OCI-LY1 (cell line): ENCODE data around the gene SNRNP40.

ENCODE experiments used
- H2AFZ ChIP-seq: fragments of 200-600 bp; sonication (generic), shearing (Covaris generic); 2 replicates; pipeline ENCODE4 v1.6.0; 2014; ENCODE audit warnings: antibody characterized with exemption, mild to moderate bottlenecking, low read length
- H3F3A ChIP-seq: fragments of 200-600 bp; sonication (generic), shearing (Covaris generic); 2 replicates; pipeline ENCODE4 v1.6.0; 2014; ENCODE audit warnings: mild to moderate bottlenecking, antibody characterized with exemption, low read length, moderate library complexity; ENCODE audit not compliant: insufficient read depth
- H3K27ac ChIP-seq: fragments of 200-600 bp; sonication (generic); 2 replicates; pipeline ENCODE4 v1.5.1; 2014; ENCODE audit warnings: low read length, mixed run types, mild to moderate bottlenecking, low read depth; ENCODE audit not compliant: poor library complexity, severe bottlenecking
- H3K27me3 ChIP-seq: fragments of 200-600 bp; sonication (generic); 2 replicates; pipeline ENCODE4 v1.6.0; 2014; ENCODE audit warnings: antibody characterized with exemption, mild to moderate bottlenecking, low read length, moderate library complexity; ENCODE audit not compliant: insufficient read depth
- H3K36me3 ChIP-seq: fragments of 200-600 bp; sonication (generic); 2 replicates; pipeline ENCODE4 v1.6.1; 2014; ENCODE audit warnings: mild to moderate bottlenecking, antibody characterized with exemption, low read length, moderate library complexity, mixed read lengths; ENCODE audit not compliant: insufficient read depth
- H3K4me1 ChIP-seq: fragments of 200-600 bp; sonication (generic); 2 replicates; pipeline ENCODE4 v1.5.1; 2014; ENCODE audit warnings: mild to moderate bottlenecking, low read length, moderate library complexity; ENCODE audit not compliant: insufficient read depth, severe bottlenecking
- H3K4me2 ChIP-seq: fragments of 200-600 bp; sonication (generic), shearing (Covaris generic); 2 replicates; pipeline ENCODE4 v1.6.1; 2014; ENCODE audit warnings: low read length
- H3K4me3 ChIP-seq: fragments of 200-600 bp; sonication (generic); 2 replicates; pipeline ENCODE4 v1.5.1; 2014; ENCODE audit warnings: low read length, low read depth, mild to moderate bottlenecking, mixed read lengths; ENCODE audit not compliant: poor library complexity, severe bottlenecking
- H3K79me2 ChIP-seq: fragments of 200-600 bp; shearing (Covaris generic); 2 replicates; pipeline ENCODE4 v1.6.1; 2016; ENCODE audit warnings: mixed run types, low read length, mixed read lengths; ENCODE audit not compliant: insufficient read depth
- H3K9ac ChIP-seq: fragments of 200-600 bp; sonication (generic), shearing (Covaris generic); 2 replicates; pipeline ENCODE4 v1.6.1; 2014; ENCODE audit warnings: mild to moderate bottlenecking, low read length, mixed read lengths
- H3K9me2 ChIP-seq: fragments of 200-600 bp; sonication (generic), shearing (Covaris generic); 2 replicates; pipeline ENCODE4 v1.6.1; 2014; ENCODE audit warnings: low read depth, mild to moderate bottlenecking, low read length, mixed read lengths
- H3K9me3 ChIP-seq: fragments of 200-600 bp; shearing (Covaris generic); 2 replicates; pipeline ENCODE4 v1.6.1; 2014; ENCODE audit warnings: low read length, mixed read lengths
- H4K20me1 ChIP-seq: fragments of 200-600 bp; sonication (generic), shearing (Covaris generic); 2 replicates; pipeline ENCODE4 v1.6.0; 2016; ENCODE audit warnings: mild to moderate bottlenecking, low read length; ENCODE audit not compliant: insufficient read depth
- EZH2 ChIP-seq: fragments of 200-600 bp; sonication (generic), shearing (Covaris generic); IDR thresholded peaks from 2 replicates; pipeline ENCODE4 v1.8.0; 2017; ENCODE audit warnings: borderline replicate concordance, mixed run types, mild to moderate bottlenecking, antibody characterized with exemption, low read length, moderate library complexity, mixed read lengths
- TF ChIP-seq, protein P1 (sequence below): fragments of 200-600 bp; sonication (generic), shearing (Covaris generic); IDR thresholded peaks from 2 replicates; pipeline ENCODE4 v1.5.1; 2017; ENCODE audit warnings: mild to moderate bottlenecking, antibody characterized with exemption, low read length, moderate library complexity, mixed read lengths

The SNRNP40 gene

GRCh38 chr1:31336687-31337467, 40.3 kb upstream of the SNRNP40 start:
- Histone ChIP-seq H3K4me2 (no peak overlapping the region), H3K36me3 (0 out of 2 replicates have a peak, but pooled peaks cover 3% of the 10 kb centered on the region), H3K9me2 (no peaks in the 10 kb centered on the region), H3K79me2 (0 out of 2 replicates have a peak, but pooled peaks cover 2% of the 10 kb centered on the region), H3K9me3 (no peaks in the 10 kb centered on the region), H4K20me1 (no peaks in the 10 kb centered on the region), H3K4me3 (no peak overlapping the region), H2AFZ (no peak overlapping the region), H3F3A (no peaks in the 10 kb centered on the region), H3K9ac (no peak overlapping the region), H3K27ac (no peak overlapping the region), H3K4me1 (no peaks in the 10 kb centered on the region), H3K27me3 (no peaks in the 10 kb centered on the region)
- TF ChIP-seq EZH2: no peak
- TF ChIP-seq, protein P1, sequence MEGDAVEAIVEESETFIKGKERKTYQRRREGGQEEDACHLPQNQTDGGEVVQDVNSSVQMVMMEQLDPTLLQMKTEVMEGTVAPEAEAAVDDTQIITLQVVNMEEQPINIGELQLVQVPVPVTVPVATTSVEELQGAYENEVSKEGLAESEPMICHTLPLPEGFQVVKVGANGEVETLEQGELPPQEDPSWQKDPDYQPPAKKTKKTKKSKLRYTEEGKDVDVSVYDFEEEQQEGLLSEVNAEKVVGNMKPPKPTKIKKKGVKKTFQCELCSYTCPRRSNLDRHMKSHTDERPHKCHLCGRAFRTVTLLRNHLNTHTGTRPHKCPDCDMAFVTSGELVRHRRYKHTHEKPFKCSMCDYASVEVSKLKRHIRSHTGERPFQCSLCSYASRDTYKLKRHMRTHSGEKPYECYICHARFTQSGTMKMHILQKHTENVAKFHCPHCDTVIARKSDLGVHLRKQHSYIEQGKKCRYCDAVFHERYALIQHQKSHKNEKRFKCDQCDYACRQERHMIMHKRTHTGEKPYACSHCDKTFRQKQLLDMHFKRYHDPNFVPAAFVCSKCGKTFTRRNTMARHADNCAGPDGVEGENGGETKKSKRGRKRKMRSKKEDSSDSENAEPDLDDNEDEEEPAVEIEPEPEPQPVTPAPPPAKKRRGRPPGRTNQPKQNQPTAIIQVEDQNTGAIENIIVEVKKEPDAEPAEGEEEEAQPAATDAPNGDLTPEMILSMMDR: no peak

DNA sequence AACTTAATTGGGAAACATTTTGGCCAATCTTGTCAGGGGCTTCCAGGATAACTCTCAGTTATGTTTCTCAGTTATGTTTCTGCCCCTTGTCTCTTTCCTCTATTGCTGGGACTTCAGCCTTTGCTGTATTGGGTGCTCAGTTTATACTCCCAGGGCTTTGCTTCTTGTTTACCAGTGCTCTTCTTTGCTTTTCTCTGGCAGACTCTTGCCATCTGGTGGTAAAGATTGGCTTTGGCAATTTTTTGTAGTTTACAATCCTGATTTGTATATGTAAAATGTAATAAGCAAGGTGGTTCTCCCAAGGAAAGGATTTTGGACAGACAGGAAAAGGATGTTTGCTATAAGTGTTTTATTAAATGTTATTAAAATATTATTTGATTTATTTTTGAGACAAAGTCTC, 38.4 kb upstream of the SNRNP40 start:
- 0 out of 2 replicates have a peak, but pooled peaks cover 3% of the 10 kb centered on the region for H3K36me3 ChIP-seq

GRCh38 chr1:31327381-31327780, 30.8 kb upstream of the SNRNP40 start:
- Histone ChIP-seq H3K4me3 (no peak overlapping the region), H3K27me3 (no peaks in the 10 kb centered on the region), H3K4me2 (no peak overlapping the region), H3K36me3 (peaks cover 8% of the 10 kb centered on the region; the same call in 1 of the 2 replicates), H3K9ac (no peak overlapping the region), H4K20me1 (no peaks in the 10 kb centered on the region), H3K9me2 (no peaks in the 10 kb centered on the region), H3F3A (no peaks in the 10 kb centered on the region), H3K79me2 (no peaks in the 10 kb centered on the region), H3K27ac (no peak overlapping the region), H3K9me3 (no peaks in the 10 kb centered on the region), H2AFZ (no peak overlapping the region), H3K4me1 (no peaks in the 10 kb centered on the region)
- TF ChIP-seq EZH2: no peak
- TF ChIP-seq, protein P1: no peak

More for the DNA sequence above, 38.4 kb upstream of the SNRNP40 start:
- H3K9me2 ChIP-seq: no peaks in the 10 kb centered on the region
- H3K79me2 ChIP-seq: 0 out of 2 replicates have a peak, but pooled peaks cover 2% of the 10 kb centered on the region
- H3K4me2 ChIP-seq: no peak overlapping the region
- H3K4me3 ChIP-seq: no peak overlapping the region
- TF ChIP-seq EZH2: no peak
- TF ChIP-seq, protein P1: peak; percentile 52
- H3K9me3 ChIP-seq: no peaks in the 10 kb centered on the region
- no peaks in the 10 kb centered on the region for H3K27me3 ChIP-seq
- no peak overlapping the region for H2AFZ ChIP-seq
- no peaks in the 10 kb centered on the region for H3F3A ChIP-seq
- H4K20me1 ChIP-seq: no peaks in the 10 kb centered on the region
- H3K9ac ChIP-seq: no peak overlapping the region
- no peaks in the 10 kb centered on the region for H3K4me1 ChIP-seq
- no peak overlapping the region for H3K27ac ChIP-seq
